HEK293 (cell line): Measurements from ENCODE around the gene ASXL1.
"Not testable (repeated sequence)": the region's sequence is repeated elsewhere in the genome, so short reads cannot be mapped to it uniquely, and the experiment has no call there.

ENCODE experiments used
- CTCF ChIA-PET: fragments of 350-600 bp; formaldehyde crosslinking; extraction: SDS; loops from one replicate; lab custom pipeline; 2021; ENCODE audit warnings: antibody characterized with exemption; lab: Yijun Ruan, JAX
- POLR2A ChIA-PET: fragments of 300-600 bp; formaldehyde crosslinking; extraction: SDS; loops from one replicate; lab custom pipeline; 2020; ENCODE audit warnings: antibody characterized with exemption, inconsistent platforms; lab: Yijun Ruan, JAX
- H3K27ac ChIP-seq: fragments of 200-500 bp; sonication (Bioruptor generic); 2 replicates; pipeline ENCODE4 v1.5.1; 2014; ENCODE audit warnings: low read depth, low read length, control low read depth, inconsistent platforms; ENCODE audit errors: extremely low read depth
- H3K36me3 ChIP-seq, 2 experiments: fragments of 200-500 bp in 1 of 2; sonication (Bioruptor generic) in 1 of 2; 1 replicate in 1 of 2; 2 replicates in 1 of 2; pipeline ENCODE4 v1.5.1; 2014 to 2017; ENCODE audit warnings: inconsistent platforms in 2 of 2, low read length in 2 of 2; ENCODE audit not compliant: control insufficient read depth in 2 of 2, insufficient read depth in 1 of 2
- H3K4me1 ChIP-seq: fragments of 200-500 bp; sonication (Bioruptor generic); 2 replicates; pipeline ENCODE4 v1.5.1; 2014; ENCODE audit warnings: mild to moderate bottlenecking, low read length, inconsistent platforms; ENCODE audit not compliant: control insufficient read depth, insufficient read depth
- H3K4me3 ChIP-seq: 2 replicates; pipeline ENCODE4 v1.5.1; 2011; ENCODE audit warnings: low read depth, mild to moderate bottlenecking, control low read depth, low read length, moderate library complexity
- H3K9me3 ChIP-seq: fragments of 200-500 bp; sonication (Bioruptor generic); 2 replicates; pipeline ENCODE4 v1.5.1; 2014; ENCODE audit warnings: low read depth, low read length, inconsistent platforms; ENCODE audit not compliant: control insufficient read depth, insufficient read depth
- BCL6B ChIP-seq: fragments of 450-650 bp; formaldehyde crosslinking; IDR thresholded peaks from 2 replicates; pipeline ENCODE4 v1.5.1; 2017; ENCODE audit warnings: missing biosample characterization, missing genetic modification characterization
- KLF7 ChIP-seq: fragments of 450-650 bp; formaldehyde crosslinking; IDR thresholded peaks from 2 replicates; pipeline ENCODE4 v1.5.1; 2016; ENCODE audit warnings: missing biosample characterization, missing genetic modification characterization, borderline replicate concordance
- SETDB1 ChIP-seq: IDR thresholded peaks from one replicate; pipeline ENCODE4 v1.6.1; 2017; ENCODE audit warnings: mild to moderate bottlenecking, low read length, moderate library complexity, mixed read lengths; ENCODE audit not compliant: insufficient read length
- ZBTB20 ChIP-seq: fragments of 450-650 bp; formaldehyde crosslinking; IDR thresholded peaks from 2 replicates; pipeline ENCODE4 v1.5.1; 2016; ENCODE audit warnings: missing biosample characterization, missing genetic modification characterization
- ZBTB26 ChIP-seq: fragments of 450-650 bp; formaldehyde crosslinking; optimal IDR thresholded peaks from 2 replicates; pipeline ENCODE3; 2016; ENCODE audit warnings: missing biosample characterization, mild to moderate bottlenecking, missing genetic modification characterization
- ZBTB44 ChIP-seq: fragments of 450-650 bp; IDR thresholded peaks from 2 replicates; pipeline ENCODE4 v1.5.1; 2018; ENCODE audit warnings: missing biosample characterization, mild to moderate bottlenecking, missing genetic modification characterization
- ZNF121 ChIP-seq: fragments of 450-650 bp; formaldehyde crosslinking; IDR thresholded peaks from 2 replicates; pipeline ENCODE4 v1.5.1; 2016; ENCODE audit warnings: missing biosample characterization, missing genetic modification characterization
- ZNF133 ChIP-seq: fragments of 450-650 bp; formaldehyde crosslinking; IDR thresholded peaks from 2 replicates; pipeline ENCODE4 v1.5.1; 2016; ENCODE audit warnings: missing biosample characterization, missing genetic modification characterization
- ZNF175 ChIP-seq: fragments of 450-650 bp; formaldehyde crosslinking; IDR thresholded peaks from 2 replicates; pipeline ENCODE4 v1.5.1; 2016; ENCODE audit warnings: missing biosample characterization, missing genetic modification characterization
- ZNF221 ChIP-seq: fragments of 450-650 bp; formaldehyde crosslinking; IDR thresholded peaks from 2 replicates; pipeline ENCODE4 v1.5.1; 2017; ENCODE audit warnings: missing biosample characterization, missing genetic modification characterization, borderline replicate concordance
- ZNF266 ChIP-seq: fragments of 450-650 bp; formaldehyde crosslinking; IDR thresholded peaks from 2 replicates; pipeline ENCODE4 v1.5.1; 2016; ENCODE audit warnings: missing biosample characterization, missing genetic modification characterization, low read depth
- ZNF302 ChIP-seq: fragments of 450-650 bp; formaldehyde crosslinking; IDR thresholded peaks from 2 replicates; pipeline ENCODE4 v1.5.1; 2016; ENCODE audit warnings: missing biosample characterization, missing genetic modification characterization, low read depth
- ZNF341 ChIP-seq: fragments of 450-650 bp; formaldehyde crosslinking; IDR thresholded peaks from 2 replicates; pipeline ENCODE4; 2016; ENCODE audit warnings: low read depth, missing biosample characterization, missing genetic modification characterization
- ZNF426 ChIP-seq: fragments of 450-650 bp; formaldehyde crosslinking; IDR thresholded peaks from 2 replicates; pipeline ENCODE4 v1.5.1; 2017; ENCODE audit warnings: missing biosample characterization, missing genetic modification characterization, mild to moderate bottlenecking, inconsistent platforms, moderate library complexity
- ZNF48 ChIP-seq: fragments of 450-650 bp; formaldehyde crosslinking; IDR thresholded peaks from 2 replicates; pipeline ENCODE4 v1.5.1; 2016; ENCODE audit warnings: missing biosample characterization, missing genetic modification characterization
- ZNF548 ChIP-seq: fragments of 450-650 bp; formaldehyde crosslinking; IDR thresholded peaks from 2 replicates; pipeline ENCODE4 v1.5.1; 2016; ENCODE audit warnings: missing biosample characterization, missing genetic modification characterization
- ZNF561 ChIP-seq: fragments of 450-650 bp; IDR thresholded peaks from 2 replicates; pipeline ENCODE4 v1.5.1; 2018; ENCODE audit warnings: missing biosample characterization, missing genetic modification characterization, borderline replicate concordance
- ZNF704 ChIP-seq: fragments of 450-650 bp; formaldehyde crosslinking; IDR thresholded peaks from 2 replicates; pipeline ENCODE4 v1.5.1; 2016; ENCODE audit warnings: missing biosample characterization, missing genetic modification characterization
- ZNF776 ChIP-seq: fragments of 450-650 bp; formaldehyde crosslinking; IDR thresholded peaks from 2 replicates; pipeline ENCODE4 v1.5.0; 2017; ENCODE audit warnings: missing biosample characterization, missing genetic modification characterization, borderline replicate concordance

The ASXL1 gene

GRCh38 chr20:32383441-32383840, 25.3 kb downstream of the ASXL1 start:
- H3K4me1 ChIP-seq, H3K36me3 ChIP-seq, H3K9me3 ChIP-seq, POLR2A ChIA-PET, H3K27ac ChIP-seq, CTCF ChIA-PET, H3K4me3 ChIP-seq: not testable (repeated sequence)
- TF ChIP-seq ZNF133 (tag by site-specific recombination): peak; percentile 23; the same call in 1 of the 2 replicates

GRCh38 chr20:32385541-32385940, 27.4 kb downstream of the ASXL1 start:
- Histone ChIP-seq H3K9me3 (no peaks in the 10 kb centered on the region), H3K4me1 (no peaks in the 10 kb centered on the region; the same call in 1 of the 2 replicates), H3K36me3 (peaks cover 0 to 2% of the 10 kb centered on the region in 2 experiments; a peak in 2 of 3 replicates), H3K27ac (no peak overlapping the region), H3K4me3 (no peak overlapping the region)
- TF ChIP-seq BCL6B (tag by site-specific recombination) (no peak), ZNF341 (no peak), ZNF121 (tag by site-specific recombination) (no peak), ZNF426 (no peak), ZNF48 (tag by site-specific recombination) (no peak), ZNF221 (tag by site-specific recombination) (no peak), ZBTB44 (no peak), ZNF548 (tag by site-specific recombination) (no peak), KLF7 (tag by site-specific recombination) (no peak), ZNF302 (tag by site-specific recombination) (no peak)
- ChIA-PET POLR2A (no interaction called here), CTCF (interaction anchor here (0.6 to 1.2 kb wide), 3 partner anchors 12 to 772 kb away, joined by 3 to 5 read pairs (median 4); no protein-coding TSS in a partner anchor)

- ChIA-PET POLR2A (no interaction called here), CTCF (no interaction called here)
- TF ChIP-seq ZBTB26 (no peak), ZBTB20 (tag by site-specific recombination) (peak; percentile 13; the same call in 1 of the 2 replicates)
- TF ChIP-seq, all 188 proteins: peak for 1
- H3K36me3 ChIP-seq: peaks cover 4 to 7% of the 10 kb centered on the region in 2 experiments; a peak in 2 of 3 replicates
- no peaks in the 10 kb centered on the region; the same call in 1 of the 2 replicates for H3K4me1 ChIP-seq
- H3K9me3 ChIP-seq: no peaks in the 10 kb centered on the region
- H3K27ac ChIP-seq: no peak overlapping the region
- no peak overlapping the region for H3K4me3 ChIP-seq
These were observed 28.0 kb downstream of the ASXL1 start for GRCh38 chr20:32386091-32386490.

GRCh38 chr20:32387252-32387651, 29.1 kb downstream of the ASXL1 start:
- no peaks in the 10 kb centered on the region; the same call in 1 of the 2 replicates for H3K4me1 ChIP-seq
- H3K4me3 ChIP-seq: no peak overlapping the region
- H3K9me3 ChIP-seq: no peaks in the 10 kb centered on the region
- no peak for TF ChIP-seq ZNF704
- TF ChIP-seq ZNF561 (tag by site-specific recombination): no peak
- TF ChIP-seq ZNF776 (tag by site-specific recombination): no peak
- no peak for TF ChIP-seq ZNF266 (tag by site-specific recombination)
- no peak for TF ChIP-seq ZNF133 (tag by site-specific recombination)
- TF ChIP-seq SETDB1: no peak
- TF ChIP-seq ZNF175 (tag by site-specific recombination): no peak
- CTCF ChIA-PET: interaction anchor here (0.6 kb wide), 1 partner anchor 1483 kb away, joined by 3 read pairs; no protein-coding TSS in a partner anchor
- peaks cover 9 to 15% of the 10 kb centered on the region in 2 experiments; a peak in 2 of 3 replicates for H3K36me3 ChIP-seq
- no peak overlapping the region for H3K27ac ChIP-seq
- POLR2A ChIA-PET: no interaction called here
